Measurements from ENCODE around the gene CASP8.

CASP8 gene

GRCh38 chr2:201329409-201329808 is 69.1 kb downstream of the CASP8 start:
- no peak for DNase-seq (ENCODE audit: low read depth in 4 of 4, low spot score in 1 of 4)

Data from stimulated activated CD4-positive, alpha-beta T cell treated with anti-CD3 and anti-CD28 coated beads, Interleukin-1b, Interleukin-23, amount 100 ng/mL, for 24 hours (primary cell).